GM21360 (cell line): ENCODE results near the gene PRR7.
A peak's percentile ranks its signal among the peaks of the same experiment; 100 is the strongest.

Source experiments
- ATAC-seq: cut with Tn5 transposase; IDR thresholded peaks from one replicate; pipeline ENCODE4 v1.9.1; 2021; ENCODE audit warnings: mild to moderate bottlenecking, moderate library complexity; ENCODE audit not compliant: unreplicated experiment

PRR7 gene

GRCh38 chr5:177449140-177450061 lies 2.8 kb downstream of the PRR7 start:
- no peak for ATAC-seq

GRCh38 chr5:177450667-177451424 lies 4.2 kb downstream of the PRR7 start:
- no peak for ATAC-seq

- no peak for ATAC-seq
These were observed 6.3 kb downstream of the PRR7 start for GRCh38 chr5:177452688-177453638.

- ATAC-seq, result peak; percentile 4
These were observed 7.3 kb downstream of the PRR7 start for GRCh38 chr5:177453852-177454396.

GRCh38 chr5:177454397-177455035 lies 7.9 kb downstream of the PRR7 start:
- peak; percentile 42 for ATAC-seq

GRCh38 chr5:177455036-177455660 lies 8.5 kb downstream of the PRR7 start:
- peak; percentile 44 for ATAC-seq

- peak; percentile 4 for ATAC-seq
These were observed 9.3 kb downstream of the PRR7 start for GRCh38 chr5:177455661-177456590.

GRCh38 chr5:177456591-177456964 lies 10.0 kb downstream of the PRR7 start:
- no peak for ATAC-seq

GRCh38 chr5:177456976-177457851 lies 10.6 kb downstream of the PRR7 start:
- ATAC-seq, result peak; percentile 40

GRCh38 chr5:177457852-177458681 lies 11.5 kb downstream of the PRR7 start:
- ATAC-seq, result no peak

GRCh38 chr5:177458912-177459350 lies 12.3 kb downstream of the PRR7 start:
- ATAC-seq, result no peak

- ATAC-seq, result no peak
These were observed 12.7 kb downstream of the PRR7 start for GRCh38 chr5:177459357-177459756.

GRCh38 chr5:177459819-177460628 lies 13.4 kb downstream of the PRR7 start:
- no peak for ATAC-seq

GRCh38 chr5:177462021-177462670 lies 15.5 kb downstream of the PRR7 start:
- ATAC-seq, result no peak

- no peak for ATAC-seq
These were observed 18.4 kb downstream of the PRR7 start for GRCh38 chr5:177465044-177465443.
